CD4-positive, alpha-beta T cell (primary cell): Measurements from ENCODE around the gene NEK1. TPM values are rescaled to one million over a fixed set of nuclear protein-coding genes. Genes with fewer than 3 reads are reported as not detected.

ENCODE experiments used
- ATAC-seq: fragments of 200-7000 bp; cut with Tn5 transposase; one replicate; pipeline ENCODE4 v1.10.0; 2022; ENCODE audit warnings: mild to moderate bottlenecking; ENCODE audit not compliant: poor library complexity
- CTCF ChIA-PET: fragments of 350-600 bp; sonication (Branson Sonifier 250); formaldehyde crosslinking; loops from one replicate; lab custom pipeline; 2021; ENCODE audit warnings: antibody characterized with exemption, inconsistent platforms; lab: Charles Lee
- POLR2A ChIA-PET: fragments of 350-600 bp; sonication (Branson Sonifier 250); formaldehyde crosslinking; loops from one replicate; lab custom pipeline; 2021; ENCODE audit warnings: antibody characterized with exemption, inconsistent platforms; lab: Charles Lee
- DNase-seq, 14 experiments: peaks; one replicate each; pipeline ENCODE4 v3.0.0-alpha.2; 2013 to 2020; ENCODE audit warnings: mixed read lengths in 2 of 14
- H3K27ac ChIP-seq, 2 donors: one replicate each; pipeline versions ENCODE4 v1.5.1 to v1.7.0; 2013; ENCODE audit warnings: low read length in 2 of 2, low read depth in 1 of 2, mild to moderate bottlenecking in 1 of 2
- H3K27me3 ChIP-seq, 2 experiments: 1 replicate in 1 of 2; 2 replicates in 1 of 2; pipeline versions ENCODE4 v1.6.1 to v1.7.0; 2013; ENCODE audit warnings: low read length in 2 of 2, control low read depth in 1 of 2, mild to moderate bottlenecking in 1 of 2, moderate library complexity in 1 of 2; ENCODE audit not compliant: insufficient read depth in 2 of 2, control insufficient read depth in 1 of 2
- H3K36me3 ChIP-seq: one replicate; pipeline ENCODE4 v1.6.1; 2013; ENCODE audit warnings: low read length, control low read depth; ENCODE audit not compliant: insufficient read depth
- H3K4me1 ChIP-seq: one replicate; pipeline ENCODE4 v1.6.1; 2013; ENCODE audit warnings: low read length, control low read depth; ENCODE audit not compliant: insufficient read depth
- H3K4me3 ChIP-seq: one replicate; pipeline ENCODE4 v1.5.1; 2013; ENCODE audit warnings: mild to moderate bottlenecking, low read length, moderate library complexity
- H3K9me3 ChIP-seq, 2 experiments: 1 replicate in 1 of 2; 2 replicates in 1 of 2; pipeline versions ENCODE4 v1.6.1 to v1.7.0; 2013; ENCODE audit warnings: low read length in 2 of 2, mild to moderate bottlenecking in 2 of 2, control low read depth in 1 of 2, moderate library complexity in 1 of 2; ENCODE audit not compliant: control insufficient read depth in 1 of 2, insufficient read depth in 1 of 2
- H3K27ac Mint-ChIP-seq: one replicate; pipeline ENCODE4 v1.8.0; 2020; ENCODE audit warnings: mixed read lengths
- H3K27me3 Mint-ChIP-seq: one replicate; pipeline ENCODE4 v1.8.0; 2021; ENCODE audit warnings: mixed read lengths
- H3K36me3 Mint-ChIP-seq: one replicate; pipeline ENCODE4 v1.8.0; 2021; ENCODE audit warnings: low read depth, mixed read lengths
- H3K4me1 Mint-ChIP-seq: one replicate; pipeline ENCODE4 v1.8.0; 2021; ENCODE audit warnings: low read depth, mixed read lengths
- H3K4me3 Mint-ChIP-seq: one replicate; pipeline ENCODE4 v1.8.0; 2020; ENCODE audit warnings: mild to moderate bottlenecking, mixed read lengths
- H3K9me3 Mint-ChIP-seq: one replicate; pipeline ENCODE4 v1.8.0; 2020; ENCODE audit warnings: mixed read lengths
- CTCF ChIP-seq: fragments of 200-600 bp; IDR thresholded peaks from one replicate; pipeline ENCODE4 v1.8.0; 2022; ENCODE audit warnings: antibody characterized with exemption, mild to moderate bottlenecking
- intact Hi-C, 2 experiments: fragments of 100-400 bp; cut with DNase I in 1 of 2; cut with micrococcal nuclease in 1 of 2; formaldehyde crosslinking; loops; one replicate each; pipeline versions ENCODE4 v1.15.1 to v1.9.0; 2023 to 2025; cut with DNase I, micrococcal nuclease
- total RNA-seq, 174 experiments: library from RNA in 2 of 174; stranded (reverse) in 2 of 174; gene quantifications; one replicate each; pipeline ENCODE4 v1.2.3 and lab custom pipeline; 2021 to 2026

NEK1 gene
- total RNA-seq, 2 experiments from 2014 or later: 9.5 to 10.2 TPM

GRCh38 chr4:169615467-169616106, 3.2 kb upstream of the NEK1 start:
- TF ChIP-seq CTCF: no peak
- Histone ChIP-seq H3K36me3 (no peaks in the 10 kb centered on the region), H3K27ac (no peak overlapping the region), H3K4me3 (no peak overlapping the region), H3K9me3 (no peaks in the 10 kb centered on the region), H3K27me3 (no peaks in the 10 kb centered on the region), H3K4me1 (peaks cover 22% of the 10 kb centered on the region)
- Mint-ChIP-seq H3K27ac (peak overlapping the region; percentile 49), H3K9me3 (no peaks in the 10 kb centered on the region), H3K4me1 (peaks cover 69% of the 10 kb centered on the region), H3K27me3 (no peaks in the 10 kb centered on the region), H3K4me3 (no peak overlapping the region), H3K36me3 (peaks cover 28% of the 10 kb centered on the region)
- DNase-seq (peak in 1 of 14 experiments; percentile 12), ATAC-seq (no peak)
- intact Hi-C loops: loop anchor here in 1 of 2 experiments (5.0 to 10.0 kb wide), 3 partner anchors 432 to 1301 kb away; partner anchors contain the start of gene DDX60
- CTCF ChIA-PET: no interaction called here
- POLR2A ChIA-PET: no interaction called here

GRCh38 chr4:169612871-169613859, 782 bp upstream of the NEK1 start:
- Histone ChIP-seq H3K27me3 (no peaks in the 10 kb centered on the region), H3K9me3 (no peaks in the 10 kb centered on the region), H3K27ac (peak overlapping the region; percentile 98), H3K4me1 (peaks cover 17% of the 10 kb centered on the region), H3K4me3 (peak overlapping the region; percentile 83), H3K36me3 (no peaks in the 10 kb centered on the region)
- H3K27me3 Mint-ChIP-seq: no peaks in the 10 kb centered on the region
- H3K36me3 Mint-ChIP-seq: peaks cover 16% of the 10 kb centered on the region
- peak; percentile 47 to 87 (median 66) for DNase-seq
- ChIA-PET POLR2A (interaction anchor here (0.8 to 2.5 kb wide), 19 partner anchors 7 to 1132 kb away, joined by 3 to 25 read pairs (median 4); partner anchors contain the start of genes CBR4, CLCN3, DDX60L and HPF1), CTCF (interaction anchor here (0.6 to 2.2 kb wide), 30 partner anchors 9 to 603 kb away, joined by 3 to 22 read pairs (median 4); partner anchors contain the start of genes CBR4 and HPF1)
- H3K27ac Mint-ChIP-seq: peak overlapping the region; percentile 100
- peak; percentile 47 for ATAC-seq
- TF ChIP-seq CTCF: peak; percentile 90
- peaks cover 46% of the 10 kb centered on the region for H3K4me1 Mint-ChIP-seq
- intact Hi-C loops: loop anchor here (1.0 to 10.0 kb wide), 10 partner anchors 9 to 1298 kb away; partner anchors contain the start of genes HPF1 (in 2 of the 2), MFAP3L (in 2 of the 2), CBR4 (in 1 of the 2) and DDX60 (in 1 of the 2)
- H3K4me3 Mint-ChIP-seq: peak overlapping the region; percentile 98
- no peaks in the 10 kb centered on the region for H3K9me3 Mint-ChIP-seq

- DNase-seq: no peak
- peaks cover 43% of the 10 kb centered on the region for H3K4me1 Mint-ChIP-seq
- H3K9me3 Mint-ChIP-seq: no peaks in the 10 kb centered on the region
- ATAC-seq: no peak
- H3K27me3 ChIP-seq: no peaks in the 10 kb centered on the region
- ChIA-PET CTCF (interaction anchor here (1.2 kb wide), 1 partner anchor 17 kb away, joined by 3 read pairs; no protein-coding TSS in a partner anchor), POLR2A (interaction anchor here (0.9 to 2.3 kb wide), 4 partner anchors 9 to 1293 kb away, joined by 3 to 9 read pairs (median 4); partner anchors contain the start of genes CLCN3 and DDX60)
- H3K27me3 Mint-ChIP-seq: no peaks in the 10 kb centered on the region
- no peaks in the 10 kb centered on the region for H3K9me3 ChIP-seq
- TF ChIP-seq CTCF: no peak
- H3K36me3 ChIP-seq: no peaks in the 10 kb centered on the region
- peak overlapping the region; percentile 100 for H3K27ac Mint-ChIP-seq
- H3K4me3 ChIP-seq: peak overlapping the region; percentile 83
- intact Hi-C loops: loop anchor here (5.0 to 10.0 kb wide), 4 partner anchors 111 to 1296 kb away; partner anchors contain the start of genes CBR4 (in 1 of the 2) and DDX60 (in 1 of the 2)
- no peak overlapping the region for H3K27ac ChIP-seq
- H3K4me3 Mint-ChIP-seq: peak overlapping the region; percentile 98
- H3K4me1 ChIP-seq: peaks cover 13% of the 10 kb centered on the region
- H3K36me3 Mint-ChIP-seq: peaks cover 26% of the 10 kb centered on the region
Measured at GRCh38 chr4:169611157-169611556, 1.2 kb downstream of the NEK1 start.
